H1 (cell line): ENCODE measurements around the gene MYL6B. TPM values are rescaled to one million over a fixed set of nuclear protein-coding genes. Genes with fewer than 3 reads are reported as not detected.

Source experiments
- ASH2L ChIP-seq: fragments of 200-600, 300-600 bp; sonication (generic); IDR thresholded peaks from one replicate; pipeline ENCODE4 v1.7.1; 2017; ENCODE audit warnings: low read length
- ATF2 ChIP-seq: IDR thresholded peaks from 2 replicates; pipeline ENCODE4 v1.6.1; 2012; ENCODE audit warnings: low read length, inconsistent platforms
- ATF3 ChIP-seq: IDR thresholded peaks from 2 replicates; pipeline ENCODE4 v1.6.1; 2011; ENCODE audit warnings: low read depth, mild to moderate bottlenecking, low read length; ENCODE audit not compliant: insufficient read depth
- BACH1 ChIP-seq: IDR thresholded peaks from 2 replicates; pipeline ENCODE4 v1.6.1; 2012; ENCODE audit warnings: low read length, improper control_type of control experiment
- CBX5 ChIP-seq: fragments of 300-800, 300-1000 bp; sonication (generic); IDR thresholded peaks from 2 replicates; pipeline ENCODE4 v1.7.1; 2016; ENCODE audit warnings: antibody characterized with exemption, low read length, low read depth
- CEBPB ChIP-seq: IDR thresholded peaks from 2 replicates; pipeline ENCODE4 v1.6.1; 2012; ENCODE audit warnings: low read depth, low read length
- CHD1 ChIP-seq: IDR thresholded peaks from 2 replicates; pipeline ENCODE4 v1.6.1; 2012; ENCODE audit warnings: low read depth, low read length, improper control_type of control experiment
- CREB1 ChIP-seq: IDR thresholded peaks from 2 replicates; pipeline ENCODE4 v1.6.1; 2012; ENCODE audit warnings: inconsistent platforms
- E2F6 ChIP-seq: IDR thresholded peaks from 2 replicates; pipeline ENCODE4 v1.6.1; 2012; ENCODE audit warnings: inconsistent platforms
- EGR1 ChIP-seq: IDR thresholded peaks from 2 replicates; pipeline ENCODE4 v1.6.1; 2011; ENCODE audit warnings: low read depth, low read length, borderline replicate concordance
- FOSL1 ChIP-seq: IDR thresholded peaks from 2 replicates; pipeline ENCODE4 v1.6.1; 2011; ENCODE audit warnings: mild to moderate bottlenecking, low read depth, low read length, moderate library complexity; ENCODE audit not compliant: insufficient read depth
- GTF2F1 ChIP-seq: IDR thresholded peaks from 2 replicates; pipeline ENCODE4 v1.6.1; 2012; ENCODE audit warnings: low read depth, low read length, improper control_type of control experiment, borderline replicate concordance
- HDAC6 ChIP-seq: IDR thresholded peaks from one replicate; pipeline ENCODE4 v1.7.1; 2012; ENCODE audit warnings: low read depth, mild to moderate bottlenecking, inconsistent platforms, low read length, moderate library complexity
- POLR2AphosphoS5 ChIP-seq: IDR thresholded peaks from 2 replicates; pipeline ENCODE4 v1.6.1; 2011; ENCODE audit warnings: low read depth, low read length
- POU5F1 ChIP-seq: IDR thresholded peaks from 2 replicates; pipeline ENCODE4 v1.6.1; 2011; ENCODE audit warnings: low read depth, mild to moderate bottlenecking, low read length, moderate library complexity
- RAD21 ChIP-seq, 2 experiments: IDR thresholded peaks in 1 of 2; conservative IDR thresholded peaks in 1 of 2; 2 replicates each; pipeline ENCODE4 v1.6.1; 2011; ENCODE audit warnings: low read depth in 2 of 2, low read length in 2 of 2, improper control_type of control experiment in 1 of 2, inconsistent platforms in 1 of 2, mild to moderate bottlenecking in 1 of 2, moderate library complexity in 1 of 2
- SP4 ChIP-seq: IDR thresholded peaks from 2 replicates; pipeline ENCODE4 v1.6.1; 2012; ENCODE audit warnings: low read length, inconsistent platforms
- SRF ChIP-seq: IDR thresholded peaks from 2 replicates; pipeline ENCODE4 v1.6.1; 2011; ENCODE audit warnings: mild to moderate bottlenecking, low read depth, low read length, moderate library complexity
- SUZ12 ChIP-seq: fragments of 200-600 bp; sonication (generic); IDR thresholded peaks from 2 replicates; pipeline ENCODE4 v1.6.1; 2012; ENCODE audit warnings: mild to moderate bottlenecking, inconsistent platforms, low read length, moderate library complexity, mixed read lengths
- TAF1 ChIP-seq: IDR thresholded peaks from 2 replicates; pipeline ENCODE4 v1.6.1; 2011; ENCODE audit warnings: mild to moderate bottlenecking, low read depth, low read length
- TBP ChIP-seq: IDR thresholded peaks from 2 replicates; pipeline ENCODE4 v1.6.1; 2011; ENCODE audit warnings: low read depth, low read length, improper control_type of control experiment
- TCF12 ChIP-seq: IDR thresholded peaks from 2 replicates; pipeline ENCODE4 v1.6.1; 2011; ENCODE audit warnings: low read depth, mild to moderate bottlenecking, low read length
- polyA plus RNA-seq, 7 experiments: library from polyadenylated mRNA; depleted of rRNA in 3 of 7; stranded (reverse) in 5 of 7; unstranded in 2 of 7; fragments of >200 nt in 5 of 7; fragments of 200-250 nt in 2 of 7; gene quantifications; 1 replicate in 5 of 7; 2 replicates in 1 of 7; 4 replicates in 1 of 7; pipeline versions ENCODE4 v1.2.1 to v1.2.3, GENCODE V29; 2011 to 2013; ENCODE audit warnings: missing spikeins in 2 of 7, mixed read lengths in 2 of 7
- total RNA-seq: library from RNA; stranded (reverse); fragmentation: NEBNext Ultra II Directional; extraction: Animal tissue kit (Norgen Biotek cat#: 25700); gene quantifications from 2 replicates; pipeline ENCODE4 v1.2.1, GENCODE V29; 2021

Gene MYL6B
- total and polyA plus RNA-seq, 2 of the 8 experiments (the other 6 are each of a cell fraction or from before 2014, with no cell fraction given) = 163 to 202 TPM

- TF ChIP-seq ASH2L (no peak), POLR2AphosphoS5 (peak; percentile 100), ATF2 (peak; percentile 96), CHD1 (0 out of 2 replicates have a peak, but pooled peaks have one; percentile 49), GTF2F1 (peak; percentile 16; the same call in 1 of the 2 replicates), CEBPB (no peak), BACH1 (no peak), EGR1 (peak; percentile 99), SRF (no peak), E2F6 (peak; percentile 73), SUZ12 (no peak), ATF3 (peak; percentile 61), FOSL1 (no peak; the same call in 1 of the 2 replicates), TAF1 (peak; percentile 90), TCF12 (0 out of 2 replicates have a peak, but pooled peaks have one; percentile 68), CREB1 (peak; percentile 77), CBX5 (no peak), POU5F1 (no peak), TBP (peak; percentile 88), SP4 (peak; percentile 86; the same call in 1 of the 2 replicates), HDAC6 (no peak), RAD21 (IDR thresholded peaks at IDR 0.05 in 1 of 2, conservative IDR thresholded peaks at IDR 0.05 in 1 of 2; ENCODE audit: low read depth in 2 of 2, low read length in 2 of 2) (peak in 1 of 2 experiments; percentile 10; a peak in 1 of 4 replicates)
These were observed 34.4 kb upstream of the MYL6B start, which contains the start of gene ZC3H10 (continued) for GRCh38 chr12:56117778-56118687.
